ENCODE results near the gene FPR2.

DNA sequence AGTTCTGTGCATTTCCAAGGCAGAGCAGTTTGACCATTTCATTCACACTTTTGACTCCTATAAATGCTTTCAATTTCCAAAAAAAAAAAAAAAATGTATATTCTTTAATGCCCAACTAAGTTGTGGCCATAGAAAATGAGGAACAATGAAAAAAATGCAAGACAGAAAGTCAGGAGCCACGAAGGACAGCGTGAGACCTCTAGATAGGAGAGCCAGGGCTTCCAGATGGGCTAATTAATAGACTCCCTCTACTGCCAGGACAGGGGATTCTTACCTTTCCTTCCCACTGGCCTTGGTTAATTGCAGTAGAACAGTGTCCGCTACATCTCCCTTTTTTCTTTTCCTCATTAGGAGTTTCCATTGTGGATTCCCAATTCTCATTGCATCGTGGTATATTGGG is 42.5 kb downstream of the FPR2 start:
- TF ChIP-seq POLR2AphosphoS5 (IDR thresholded peaks at IDR 0.05; ENCODE audit: borderline replicate concordance, low read depth, low read length) (no peak), EZH2 (IDR thresholded peaks at IDR 0.05) (no peak)
